Stimulated activated naive CD8-positive, alpha-beta T cell treated with anti-CD3 and anti-CD28 coated beads, Interleukin-15, amount 100 ng/mL, for 72 hours (primary cell): Measurements from ENCODE around the gene DENND1C.
A peak's percentile ranks its signal among the peaks of the same experiment; 100 is the strongest.
"Not testable (repeated sequence)": the region's sequence is repeated elsewhere in the genome, so short reads cannot be mapped to it uniquely, and the experiment has no call there.

Source experiments
- ATAC-seq: fragments of 150-1000 bp; cut with Tn5 transposase; 2 replicates; pipeline ENCODE4 v1.10.0; 2021; ENCODE audit warnings: mild to moderate bottlenecking, moderate library complexity
- DNase-seq, 2 donors: peaks; one replicate each; pipeline ENCODE4 v3.0.0; 2021 to 2022
- H3K27ac Mint-ChIP-seq, 2 donors: one replicate each; pipeline ENCODE4 v1.8.0; 2022; ENCODE audit warnings: mild to moderate bottlenecking in 2 of 2, mixed read lengths in 2 of 2, moderate library complexity in 2 of 2
- H3K27me3 Mint-ChIP-seq: one replicate; pipeline ENCODE4 v1.8.0; 2022; ENCODE audit warnings: mixed read lengths
- H3K4me1 Mint-ChIP-seq: one replicate; pipeline ENCODE4 v1.8.0; 2022; ENCODE audit warnings: mild to moderate bottlenecking, mixed read lengths
- H3K4me3 Mint-ChIP-seq, 2 donors: one replicate each; pipeline ENCODE4 v1.8.0; 2022; ENCODE audit warnings: mild to moderate bottlenecking in 2 of 2, mixed read lengths in 2 of 2, moderate library complexity in 1 of 2
- H3K9me3 Mint-ChIP-seq, 2 donors: one replicate each; pipeline ENCODE4 v1.8.0; 2022; ENCODE audit warnings: mixed read lengths in 2 of 2

The DENND1C gene

GRCh38 chr19:6514926-6515544 lies 33.4 kb upstream of the DENND1C start:
- peak overlapping the region; percentile 51 to 67 for H3K4me3 Mint-ChIP-seq
- no peaks in the 10 kb centered on the region for H3K27me3 Mint-ChIP-seq
- DNase-seq, result no peak
- H3K4me1 Mint-ChIP-seq, result peaks cover 46% of the 10 kb centered on the region
- ATAC-seq, result no peak
- peaks cover 0 to 3% of the 10 kb centered on the region in 2 donors for H3K9me3 Mint-ChIP-seq
- H3K27ac Mint-ChIP-seq, result no peak overlapping the region

DNA sequence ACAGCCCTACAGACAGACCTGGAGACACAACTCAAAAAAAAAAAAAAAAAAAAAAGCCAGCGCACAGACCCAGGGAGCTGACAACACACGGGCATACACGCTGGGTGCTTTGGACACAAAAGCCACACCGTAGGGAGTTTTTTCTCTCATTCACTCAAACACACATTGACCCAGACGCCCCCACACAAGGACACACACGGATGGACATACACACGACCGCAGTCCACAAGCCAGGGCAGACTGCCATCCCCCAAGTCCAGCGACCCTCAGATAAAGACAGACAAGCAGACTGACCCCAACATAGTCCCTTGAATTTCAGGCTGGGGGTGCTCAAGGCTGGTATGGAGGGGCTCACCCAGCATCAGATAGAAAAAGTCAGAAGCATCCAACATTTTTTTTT lies 32.5 kb upstream of the DENND1C start:
- DNase-seq (no peak), ATAC-seq (no peak)
- peaks cover 0 to 3% of the 10 kb centered on the region in 2 donors for H3K9me3 Mint-ChIP-seq
- H3K4me1 Mint-ChIP-seq, result peaks cover 37% of the 10 kb centered on the region
- H3K4me3 Mint-ChIP-seq, result no peak overlapping the region
- no peak overlapping the region for H3K27ac Mint-ChIP-seq
- H3K27me3 Mint-ChIP-seq, result no peaks in the 10 kb centered on the region

DNA sequence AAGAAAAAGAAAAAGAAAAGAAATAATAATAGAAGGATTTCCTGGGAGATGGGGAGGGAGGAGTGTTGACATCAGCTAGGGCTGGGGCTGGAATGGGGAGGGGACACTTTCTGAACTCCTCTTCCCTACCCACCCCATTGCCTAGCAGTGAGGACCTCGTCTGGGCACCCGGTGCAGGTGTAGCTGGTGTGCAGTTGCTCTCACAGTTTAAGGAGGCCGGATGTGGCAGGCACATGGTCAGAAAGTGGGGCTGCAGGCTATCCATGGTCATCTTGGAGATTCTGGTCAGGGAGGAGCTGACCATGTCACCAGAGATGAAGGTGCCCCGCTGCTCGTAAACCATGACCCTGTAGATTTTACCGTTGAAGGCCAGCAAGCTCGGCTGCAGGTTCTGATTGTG lies 29.0 kb upstream of the DENND1C start:
- ATAC-seq, result no peak
- peaks cover 6% of the 10 kb centered on the region for H3K4me1 Mint-ChIP-seq
- no peaks in the 10 kb centered on the region for H3K27me3 Mint-ChIP-seq
- no peak overlapping the region for H3K27ac Mint-ChIP-seq
- no peak for DNase-seq
- H3K4me3 Mint-ChIP-seq, result no peak overlapping the region
- H3K9me3 Mint-ChIP-seq, result no peaks in the 10 kb centered on the region

- H3K4me1 Mint-ChIP-seq, result no peaks in the 10 kb centered on the region
- no peak overlapping the region for H3K27ac Mint-ChIP-seq
- no peak overlapping the region for H3K4me3 Mint-ChIP-seq
- ATAC-seq (no peak), DNase-seq (no peak)
- H3K27me3 Mint-ChIP-seq, result no peaks in the 10 kb centered on the region
- no peaks in the 10 kb centered on the region for H3K9me3 Mint-ChIP-seq
Measured at GRCh38 chr19:6509118-6509971, 27.8 kb upstream of the DENND1C start.

- not testable (repeated sequence) for H3K27ac Mint-ChIP-seq, H3K4me1 Mint-ChIP-seq, ATAC-seq, H3K4me3 Mint-ChIP-seq, H3K9me3 Mint-ChIP-seq, H3K27me3 Mint-ChIP-seq, DNase-seq
Measured at GRCh38 chr19:6508028-6508771, 26.6 kb upstream of the DENND1C start.

GRCh38 chr19:6503407-6504201 lies 22.0 kb upstream of the DENND1C start:
- Mint-ChIP-seq H3K9me3 (no peaks in the 10 kb centered on the region), H3K4me3 (peak overlapping the region; percentile 25 to 77), H3K4me1 (peaks cover 20% of the 10 kb centered on the region), H3K27ac (no peak overlapping the region), H3K27me3 (peaks cover 8% of the 10 kb centered on the region)
- DNase-seq (no peak), ATAC-seq (no peak)

GRCh38 chr19:6501740-6502648 lies 20.4 kb upstream of the DENND1C start, which contains the start of gene TUBB4A:
TUBB4A (minus strand) TSS chr19:6502309; CDS start chr19:6502212, 97 bp downstream.
- DNase-seq (peak; percentile 39 to 52), ATAC-seq (peak; percentile 73)
- peak within 1 kb of the TSS; percentile 75 to 93 for H3K27ac Mint-ChIP-seq
- H3K9me3 Mint-ChIP-seq, result no peaks in the 10 kb centered on the region
- H3K27me3 Mint-ChIP-seq, result peaks cover 8% of the 10 kb centered on the region
- H3K4me3 Mint-ChIP-seq, result peak within 1 kb of the TSS; percentile 85 to 93
- peaks cover 20% of the 10 kb centered on the region for H3K4me1 Mint-ChIP-seq

GRCh38 chr19:6500837-6501739 lies 19.5 kb upstream of the DENND1C start:
- Mint-ChIP-seq H3K4me1 (peaks cover 20% of the 10 kb centered on the region), H3K27ac (peak overlapping the region; percentile 75 to 93), H3K4me3 (peak overlapping the region; percentile 85 to 93), H3K9me3 (no peaks in the 10 kb centered on the region), H3K27me3 (peaks cover 8% of the 10 kb centered on the region)
- ATAC-seq (no peak), DNase-seq (no peak)

DNA sequence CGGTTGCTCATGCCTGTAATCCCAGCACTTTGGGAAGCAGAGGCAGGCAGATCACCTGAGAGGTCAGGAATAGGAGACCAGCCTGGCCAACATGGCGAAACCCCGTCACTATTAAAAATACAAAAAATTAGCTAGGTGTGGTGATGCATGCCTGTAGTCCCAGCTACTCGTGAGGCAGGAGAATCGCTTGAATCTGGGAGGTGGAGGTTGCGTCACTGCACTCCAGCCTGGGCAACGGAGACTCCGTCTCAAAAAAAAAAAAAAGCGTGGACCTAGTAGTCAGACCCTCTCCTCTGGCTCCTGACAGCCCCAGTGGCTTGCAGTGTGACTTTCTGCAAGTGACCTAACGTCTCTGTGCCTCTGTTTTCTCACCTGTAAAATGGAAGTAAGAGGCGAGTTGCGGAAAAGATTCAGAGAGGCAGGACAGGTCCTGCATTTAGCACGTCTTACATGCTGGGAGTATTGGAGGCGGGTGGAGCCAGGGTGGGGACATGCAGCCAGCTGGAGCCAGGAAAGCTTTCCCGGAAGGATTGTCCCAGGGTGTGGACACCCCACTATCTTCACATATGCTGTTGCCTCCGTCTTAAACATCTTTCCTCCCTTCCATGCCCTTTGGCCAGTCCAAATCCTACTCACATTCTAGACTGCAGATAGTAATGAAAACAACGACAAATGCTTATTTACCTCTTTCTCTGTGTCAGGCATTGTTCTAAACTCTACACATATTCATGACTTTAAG lies 17.6 kb upstream of the DENND1C start:
- Mint-ChIP-seq H3K4me1 (peaks cover 20% of the 10 kb centered on the region), H3K4me3 (no peak overlapping the region), H3K9me3 (no peaks in the 10 kb centered on the region), H3K27ac (no peak overlapping the region), H3K27me3 (peaks cover 8% of the 10 kb centered on the region)
- ATAC-seq (no peak), DNase-seq (no peak)

DNA sequence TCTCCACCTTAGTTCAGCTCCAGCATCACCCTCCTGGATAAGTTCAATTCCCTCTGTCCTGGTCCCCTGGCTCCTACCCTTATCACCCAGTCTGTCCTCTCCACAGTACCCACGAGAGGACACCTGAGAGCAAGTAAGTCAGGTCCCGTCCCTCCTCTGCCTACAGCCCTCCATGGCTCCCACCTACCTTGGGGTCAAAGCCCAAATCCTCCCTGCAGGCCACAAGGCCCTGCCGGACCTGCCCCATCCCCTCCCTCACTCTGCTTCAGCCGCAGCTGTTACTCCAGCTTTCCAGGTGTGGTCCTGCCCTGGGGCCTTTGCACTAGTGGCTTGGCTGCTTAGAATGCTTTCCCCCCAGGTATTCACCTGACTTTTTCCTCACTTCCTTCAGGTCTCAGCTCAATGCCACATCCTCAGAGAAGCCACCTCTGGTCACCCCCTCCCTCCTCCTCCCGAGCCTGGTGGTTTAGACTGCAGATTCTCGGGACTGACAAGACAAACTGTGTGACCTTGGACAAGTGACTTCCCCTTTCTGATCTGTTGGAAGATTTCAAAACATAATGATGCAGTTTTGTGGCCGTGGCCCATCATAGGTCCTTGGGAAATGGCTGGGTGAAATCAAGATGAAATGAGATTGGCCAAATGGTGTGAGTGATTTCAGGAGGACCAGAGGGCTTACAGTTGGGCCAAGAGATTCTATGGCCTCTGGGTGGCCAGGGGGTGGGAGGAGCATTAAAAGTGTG lies 16.9 kb upstream of the DENND1C start:
- Mint-ChIP-seq H3K4me1 (peaks cover 15% of the 10 kb centered on the region), H3K27me3 (peaks cover 8% of the 10 kb centered on the region), H3K27ac (no peak overlapping the region), H3K4me3 (no peak overlapping the region), H3K9me3 (no peaks in the 10 kb centered on the region)
- no peak for ATAC-seq
- no peak for DNase-seq

GRCh38 chr19:6495947-6496346 lies 14.4 kb upstream of the DENND1C start:
- DNase-seq (no peak), ATAC-seq (no peak)
- peaks cover 7% of the 10 kb centered on the region in 2 donors for H3K9me3 Mint-ChIP-seq
- peaks cover under 1% of the 10 kb centered on the region for H3K27me3 Mint-ChIP-seq
- H3K4me1 Mint-ChIP-seq, result peaks cover 7% of the 10 kb centered on the region
- H3K4me3 Mint-ChIP-seq, result no peak overlapping the region
- H3K27ac Mint-ChIP-seq, result peak overlapping the region in 1 of 2 donors; percentile 12

GRCh38 chr19:6494438-6495036 lies 12.9 kb upstream of the DENND1C start:
- peaks cover 9% of the 10 kb centered on the region for H3K4me1 Mint-ChIP-seq
- ATAC-seq (no peak), DNase-seq (no peak)
- H3K4me3 Mint-ChIP-seq, result no peak overlapping the region
- no peak overlapping the region for H3K27ac Mint-ChIP-seq
- H3K9me3 Mint-ChIP-seq, result peaks cover 7% of the 10 kb centered on the region in 2 donors
- no peaks in the 10 kb centered on the region for H3K27me3 Mint-ChIP-seq
